Central memory CD8-positive, alpha-beta T cell (primary cell): ENCODE results near the gene SYTL2.
"Not testable (repeated sequence)": the region's sequence is repeated elsewhere in the genome, so short reads cannot be mapped to it uniquely, and the experiment has no call there.

ENCODE experiments used
- ATAC-seq: fragments of 150-1000 bp; cut with Tn5 transposase; replicated peaks from 2 replicates; pipeline ENCODE4 v1.10.0; 2022; ENCODE audit warnings: mild to moderate bottlenecking, moderate FRiP score, moderate number of reproducible peaks; ENCODE audit not compliant: poor library complexity, severe bottlenecking; ENCODE audit errors: extremely low read depth
- DNase-seq, 2 donors: peaks; one replicate each; pipeline ENCODE4 v3.0.0; 2021; ENCODE audit warnings: low spot score in 2 of 2
- H3K27ac Mint-ChIP-seq: one replicate; pipeline ENCODE4 v1.8.0; 2022; ENCODE audit warnings: low read depth, mild to moderate bottlenecking, moderate library complexity, mixed read lengths
- H3K27me3 Mint-ChIP-seq: one replicate; pipeline ENCODE4 v1.8.0; 2022; ENCODE audit warnings: mixed read lengths
- H3K36me3 Mint-ChIP-seq: one replicate; pipeline ENCODE4 v1.8.0; 2022; ENCODE audit warnings: mild to moderate bottlenecking, moderate library complexity, mixed read lengths; ENCODE audit not compliant: insufficient read depth
- H3K4me1 Mint-ChIP-seq: one replicate; pipeline ENCODE4 v1.8.0; 2022; ENCODE audit warnings: mixed read lengths
- H3K4me3 Mint-ChIP-seq: one replicate; pipeline ENCODE4 v1.8.0; 2022; ENCODE audit warnings: mild to moderate bottlenecking, moderate library complexity, mixed read lengths
- H3K9me3 Mint-ChIP-seq: one replicate; pipeline ENCODE4 v1.8.0; 2022; ENCODE audit warnings: mixed read lengths

The SYTL2 gene, protein sequence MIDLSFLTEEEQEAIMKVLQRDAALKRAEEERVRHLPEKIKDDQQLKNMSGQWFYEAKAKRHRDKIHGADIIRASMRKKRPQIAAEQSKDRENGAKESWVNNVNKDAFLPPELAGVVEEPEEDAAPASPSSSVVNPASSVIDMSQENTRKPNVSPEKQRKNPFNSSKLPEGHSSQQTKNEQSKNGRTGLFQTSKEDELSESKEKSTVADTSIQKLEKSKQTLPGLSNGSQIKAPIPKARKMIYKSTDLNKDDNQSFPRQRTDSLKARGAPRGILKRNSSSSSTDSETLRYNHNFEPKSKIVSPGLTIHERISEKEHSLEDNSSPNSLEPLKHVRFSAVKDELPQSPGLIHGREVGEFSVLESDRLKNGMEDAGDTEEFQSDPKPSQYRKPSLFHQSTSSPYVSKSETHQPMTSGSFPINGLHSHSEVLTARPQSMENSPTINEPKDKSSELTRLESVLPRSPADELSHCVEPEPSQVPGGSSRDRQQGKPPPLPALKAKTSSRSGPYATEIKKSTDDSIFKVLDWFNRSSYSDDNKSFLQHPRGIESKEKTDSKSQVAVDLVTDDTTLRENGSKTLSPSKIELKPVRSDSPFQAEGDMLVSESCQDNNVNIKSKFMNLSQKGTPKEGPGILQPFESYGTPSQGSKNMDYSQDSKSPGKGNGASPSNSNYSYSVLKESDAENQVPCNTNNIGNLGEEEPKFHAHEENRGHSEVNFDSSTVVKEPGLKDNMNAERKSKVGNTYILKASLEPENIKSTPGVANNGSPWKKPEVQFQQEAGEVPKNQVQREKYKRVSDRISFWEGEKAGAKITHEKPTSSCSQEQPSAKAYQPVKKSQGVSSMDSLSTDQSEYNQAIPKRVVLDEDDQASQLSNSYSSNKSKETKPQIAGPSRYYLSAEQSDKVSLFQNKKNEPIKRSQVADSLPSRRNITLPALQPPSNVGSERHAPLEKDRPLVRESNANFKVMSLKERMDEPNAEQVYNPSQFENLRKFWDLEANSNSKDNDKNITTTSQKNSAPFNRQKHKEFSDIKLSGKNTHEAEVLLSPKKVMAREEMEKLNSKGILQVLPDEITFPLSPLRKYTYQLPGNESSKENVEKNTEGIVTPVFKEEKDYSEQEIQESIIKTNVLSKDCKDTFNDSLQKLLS (N-terminal part only)

DNA sequence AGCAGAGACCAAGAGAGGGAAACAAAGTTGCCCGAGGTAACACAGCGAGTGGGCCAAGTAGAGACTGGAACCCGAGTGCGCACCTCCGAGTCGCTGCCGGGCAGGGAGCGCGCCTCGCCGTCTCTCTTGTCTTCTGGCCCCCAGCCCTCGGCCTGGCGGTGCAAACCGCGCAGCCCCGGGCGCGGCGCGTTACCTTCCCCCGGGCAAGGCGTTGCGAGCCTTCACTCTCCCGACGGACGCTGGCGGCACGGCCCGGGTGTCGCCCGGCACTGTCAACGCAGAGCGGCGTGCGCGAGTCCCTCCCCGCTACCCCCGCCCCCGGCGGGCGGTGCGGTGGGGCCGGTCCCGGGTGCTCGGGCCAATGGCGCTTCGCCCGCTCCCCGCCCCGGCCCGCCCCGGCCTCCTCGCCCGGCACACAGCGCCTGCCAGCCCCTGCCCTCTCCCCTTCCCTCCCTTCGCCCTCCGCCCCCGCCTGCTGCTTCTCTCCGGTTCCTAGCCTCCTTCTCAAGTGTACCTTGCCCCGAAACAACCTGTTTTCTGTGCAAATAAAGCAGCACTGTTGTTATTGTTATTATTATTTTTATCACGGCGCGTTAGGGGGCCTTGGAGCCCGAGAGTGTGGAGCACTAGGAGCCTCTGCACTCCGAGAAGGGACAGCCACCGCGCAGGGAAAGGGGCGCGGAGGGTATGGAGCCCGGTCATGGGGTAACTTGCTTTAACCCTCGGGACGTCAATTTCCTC is at the start of gene SYTL2:
TSS of gene SYTL2 (minus strand) at position 271 of the 741 bp plus-strand sequence. CDS start 53,416 bp downstream, outside the sequence.
- Mint-ChIP-seq H3K27ac (peak within 1 kb of the TSS; percentile 95), H3K4me3 (peak within 1 kb of the TSS; percentile 90), H3K9me3 (no peaks in the 10 kb centered on the region), H3K27me3 (no peaks in the 10 kb centered on the region), H3K36me3 (peaks cover 8% of the 10 kb centered on the region), H3K4me1 (peaks cover 50% of the 10 kb centered on the region)
- DNase-seq (peak; percentile 65), ATAC-seq (peak; percentile 84)

DNA sequence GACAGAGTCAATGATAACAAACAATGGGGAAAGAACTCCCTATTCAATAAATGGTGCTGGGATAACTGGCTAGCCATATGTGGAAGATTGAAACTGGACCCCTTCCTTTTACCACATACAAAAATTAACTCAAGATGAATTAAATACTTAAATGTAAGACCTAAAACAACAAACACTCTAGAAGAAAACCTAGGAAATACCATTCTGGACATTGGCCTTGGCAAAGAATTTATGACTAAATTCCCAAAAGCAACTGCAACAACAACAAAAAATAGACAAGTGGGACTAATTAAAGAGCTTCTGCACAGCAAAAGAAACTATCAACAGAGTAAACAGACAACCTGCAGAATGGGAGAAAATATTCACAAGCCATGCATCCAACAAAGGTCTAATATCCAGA is 48.6 kb upstream of the SYTL2 start:
- H3K27ac Mint-ChIP-seq, DNase-seq, H3K4me1 Mint-ChIP-seq, H3K4me3 Mint-ChIP-seq, H3K9me3 Mint-ChIP-seq, H3K36me3 Mint-ChIP-seq, ATAC-seq, H3K27me3 Mint-ChIP-seq: not testable (repeated sequence)

GRCh38 chr11:85857098-85857497 is 46.2 kb upstream of the SYTL2 start:
- Mint-ChIP-seq H3K36me3 (peaks cover 1% of the 10 kb centered on the region), H3K4me1 (peaks cover 10% of the 10 kb centered on the region), H3K27me3 (no peaks in the 10 kb centered on the region), H3K9me3 (no peaks in the 10 kb centered on the region), H3K4me3 (no peak overlapping the region), H3K27ac (no peak overlapping the region)
- ATAC-seq (no peak), DNase-seq (no peak)

- Mint-ChIP-seq H3K4me1 (peaks cover 10% of the 10 kb centered on the region), H3K27ac (peak within 1 kb of the TSS; percentile 95), H3K36me3 (peaks cover 4% of the 10 kb centered on the region), H3K27me3 (no peaks in the 10 kb centered on the region), H3K4me3 (peak within 1 kb of the TSS; percentile 85), H3K9me3 (no peaks in the 10 kb centered on the region)
- ATAC-seq (no peak), DNase-seq (no peak)
These were observed 44.4 kb upstream of the SYTL2 start, which contains the start of gene CCDC83 for GRCh38 chr11:85855341-85855656. Gene CCDC83, plus strand, starts transcription at chr11:85855383. Its CDS starts 9,741 bp downstream, at chr11:85865124.

DNA sequence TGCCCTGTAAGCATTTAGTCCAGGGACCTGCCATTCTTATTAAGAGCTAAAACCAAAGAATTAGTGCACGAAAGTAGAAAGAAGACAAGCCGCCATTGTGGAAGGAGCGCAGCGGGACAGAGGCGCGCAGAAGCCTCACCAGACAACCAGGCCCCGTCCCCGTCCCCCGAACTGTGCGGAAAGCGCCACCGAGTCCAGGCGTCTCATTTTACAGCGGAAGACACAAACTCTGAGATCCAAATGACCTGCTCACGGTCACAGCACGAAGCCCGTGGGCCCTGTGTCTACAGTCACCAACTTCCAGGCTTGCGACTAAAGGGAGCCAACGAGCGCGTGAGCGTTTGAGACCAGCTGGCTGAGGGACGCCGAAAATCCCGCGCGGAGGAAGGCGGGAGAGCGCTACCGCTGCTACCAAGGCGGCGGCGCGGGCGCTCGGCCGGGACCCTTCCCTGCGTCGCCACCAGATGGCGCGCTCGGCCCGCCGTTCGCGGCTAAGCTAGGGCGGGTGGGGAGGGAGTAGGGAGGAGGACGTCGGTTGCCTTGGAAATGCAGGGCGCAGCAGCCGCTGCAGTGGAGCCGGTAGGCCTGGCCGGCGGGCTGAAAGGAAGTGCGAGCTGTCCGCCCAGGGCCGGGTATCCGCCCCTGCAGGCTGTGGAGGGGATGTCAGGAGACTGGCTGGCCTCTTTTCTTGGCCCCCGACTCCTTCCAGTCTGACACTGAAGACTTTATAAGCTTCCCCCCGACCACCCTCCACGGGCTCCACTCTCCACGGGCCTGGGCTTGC is 43.8 kb upstream of the SYTL2 start:
- Mint-ChIP-seq H3K36me3 (peaks cover 4% of the 10 kb centered on the region), H3K4me3 (peak overlapping the region; percentile 85), H3K27me3 (no peaks in the 10 kb centered on the region), H3K4me1 (peaks cover 10% of the 10 kb centered on the region), H3K9me3 (no peaks in the 10 kb centered on the region), H3K27ac (peak overlapping the region; percentile 95)
- DNase-seq (peak; percentile 88 to 89), ATAC-seq (peak; percentile 96)

GRCh38 chr11:85854212-85854556 is 43.2 kb upstream of the SYTL2 start:
- H3K27ac Mint-ChIP-seq = peak overlapping the region; percentile 95
- ATAC-seq (no peak), DNase-seq (no peak)
- H3K9me3 Mint-ChIP-seq = no peaks in the 10 kb centered on the region
- H3K4me1 Mint-ChIP-seq = peaks cover 10% of the 10 kb centered on the region
- peak overlapping the region; percentile 85 for H3K4me3 Mint-ChIP-seq
- H3K36me3 Mint-ChIP-seq = peaks cover 4% of the 10 kb centered on the region
- H3K27me3 Mint-ChIP-seq = no peaks in the 10 kb centered on the region

DNA sequence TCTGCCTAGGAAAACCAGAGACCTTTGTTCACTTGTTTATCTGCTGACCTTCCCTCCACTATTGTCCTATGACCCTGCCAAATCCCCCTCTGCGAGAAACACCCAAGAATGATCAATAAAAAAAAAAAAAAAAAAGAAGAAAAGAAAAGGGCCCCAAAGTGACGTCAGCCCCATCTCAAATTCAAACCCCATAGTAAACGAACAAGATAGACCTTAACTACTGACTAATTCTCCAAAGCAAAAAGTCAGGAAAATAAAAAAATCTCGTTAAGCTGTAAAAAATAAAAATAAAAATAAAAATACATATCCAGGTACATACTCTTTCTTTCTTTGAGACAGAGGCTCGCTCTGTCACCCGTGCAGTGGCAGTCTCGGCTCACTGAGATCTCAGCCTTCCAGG is 42.6 kb upstream of the SYTL2 start:
- peaks cover 10% of the 10 kb centered on the region for H3K4me1 Mint-ChIP-seq
- not testable (repeated sequence) for H3K27me3 Mint-ChIP-seq, ATAC-seq, H3K9me3 Mint-ChIP-seq, DNase-seq, H3K36me3 Mint-ChIP-seq, H3K27ac Mint-ChIP-seq, H3K4me3 Mint-ChIP-seq

- H3K36me3 Mint-ChIP-seq, H3K27me3 Mint-ChIP-seq, H3K27ac Mint-ChIP-seq, ATAC-seq, H3K4me3 Mint-ChIP-seq, H3K9me3 Mint-ChIP-seq, DNase-seq: not testable (repeated sequence)
- peaks cover 10% of the 10 kb centered on the region for H3K4me1 Mint-ChIP-seq
These were observed 41.8 kb upstream of the SYTL2 start for GRCh38 chr11:85852754-85853153.

- Mint-ChIP-seq H3K9me3 (no peaks in the 10 kb centered on the region), H3K27me3 (no peaks in the 10 kb centered on the region), H3K4me1 (no peaks in the 10 kb centered on the region), H3K27ac (no peak overlapping the region), H3K36me3 (peaks cover 4% of the 10 kb centered on the region), H3K4me3 (no peak overlapping the region)
- no peak for DNase-seq
- no peak for ATAC-seq
These were observed 37.6 kb upstream of the SYTL2 start for GRCh38 chr11:85848556-85848955.

DNA sequence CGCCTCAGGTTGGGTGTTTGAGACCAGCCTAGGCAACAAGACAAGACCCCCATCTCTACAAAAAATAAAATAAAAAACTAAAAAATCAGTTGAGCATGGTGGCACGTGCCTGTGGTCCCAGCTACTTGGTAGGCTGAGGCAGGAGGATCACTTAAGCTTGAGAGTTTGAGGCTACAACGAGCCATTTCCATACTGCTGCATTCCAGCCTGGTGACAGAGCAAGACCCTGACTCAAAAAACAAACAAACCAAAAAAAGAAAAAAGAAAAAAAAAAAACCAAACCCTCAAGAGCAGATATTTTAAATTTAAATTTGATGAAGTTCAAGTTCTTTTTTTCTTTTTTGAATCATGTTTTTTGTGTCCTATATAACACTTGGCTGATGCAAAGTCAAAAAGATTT is 37.1 kb upstream of the SYTL2 start:
- no peaks in the 10 kb centered on the region for H3K27me3 Mint-ChIP-seq
- no peak for ATAC-seq
- no peaks in the 10 kb centered on the region for H3K4me1 Mint-ChIP-seq
- no peaks in the 10 kb centered on the region for H3K9me3 Mint-ChIP-seq
- H3K36me3 Mint-ChIP-seq = peaks cover 4% of the 10 kb centered on the region
- H3K27ac Mint-ChIP-seq = no peak overlapping the region
- no peak overlapping the region for H3K4me3 Mint-ChIP-seq
- no peak for DNase-seq

DNA sequence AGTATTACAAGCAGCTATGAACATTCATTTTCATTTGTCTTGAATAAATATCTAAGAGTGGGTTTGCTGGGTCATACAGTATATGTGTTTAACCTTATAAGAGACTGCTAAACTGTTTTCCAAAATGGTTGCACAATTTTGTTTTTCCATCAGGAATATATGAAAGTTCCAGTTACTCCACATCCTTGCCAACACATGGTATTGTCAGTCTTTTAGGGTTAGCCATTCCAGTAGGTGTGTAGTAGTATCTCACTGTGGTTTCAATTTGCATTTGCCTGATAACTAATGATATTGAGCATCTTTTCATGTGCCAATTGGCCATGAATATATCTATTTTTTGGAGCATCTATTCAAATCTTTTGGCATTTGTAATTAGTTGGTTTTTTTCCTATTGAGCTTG is 36.5 kb upstream of the SYTL2 start:
- H3K36me3 Mint-ChIP-seq = peaks cover 4% of the 10 kb centered on the region
- H3K4me1 Mint-ChIP-seq = no peaks in the 10 kb centered on the region
- H3K4me3 Mint-ChIP-seq = no peak overlapping the region
- DNase-seq (no peak), ATAC-seq (no peak)
- H3K27ac Mint-ChIP-seq = no peak overlapping the region
- no peaks in the 10 kb centered on the region for H3K27me3 Mint-ChIP-seq
- no peaks in the 10 kb centered on the region for H3K9me3 Mint-ChIP-seq
